GM12874 (cell line): ENCODE results near the gene FIBIN.

Experiments
- TF ChIP-seq, protein P1 (sequence below): IDR thresholded peaks from 2 replicates; pipeline ENCODE4 v1.5.1; 2011; ENCODE audit warnings: low read depth, mild to moderate bottlenecking, control low read depth, low read length, moderate library complexity; ENCODE audit not compliant: insufficient read depth

FIBIN gene

DNA sequence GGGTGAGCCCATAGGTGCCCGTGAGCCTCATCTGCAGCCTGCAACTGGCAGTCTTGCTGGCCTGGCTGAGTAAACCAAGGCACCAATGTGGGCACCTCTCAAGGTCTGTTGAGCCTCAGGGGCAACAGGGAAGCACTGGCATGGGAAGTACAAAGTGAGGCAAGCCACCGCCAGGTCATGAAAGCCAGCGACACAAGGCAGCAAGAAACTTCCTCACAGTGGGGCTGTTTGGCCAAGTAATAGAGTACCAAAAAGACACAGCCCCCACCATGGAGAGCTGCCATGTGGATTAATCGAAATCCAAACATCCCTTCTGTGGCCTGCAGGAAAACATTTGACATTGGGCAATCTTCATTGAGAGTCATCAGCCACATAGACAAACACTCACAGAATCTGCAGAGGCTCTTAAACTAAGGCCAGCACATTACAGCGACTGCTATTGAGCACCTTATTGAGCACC lies 43.6 kb upstream of the FIBIN start:
- TF ChIP-seq, protein P1, sequence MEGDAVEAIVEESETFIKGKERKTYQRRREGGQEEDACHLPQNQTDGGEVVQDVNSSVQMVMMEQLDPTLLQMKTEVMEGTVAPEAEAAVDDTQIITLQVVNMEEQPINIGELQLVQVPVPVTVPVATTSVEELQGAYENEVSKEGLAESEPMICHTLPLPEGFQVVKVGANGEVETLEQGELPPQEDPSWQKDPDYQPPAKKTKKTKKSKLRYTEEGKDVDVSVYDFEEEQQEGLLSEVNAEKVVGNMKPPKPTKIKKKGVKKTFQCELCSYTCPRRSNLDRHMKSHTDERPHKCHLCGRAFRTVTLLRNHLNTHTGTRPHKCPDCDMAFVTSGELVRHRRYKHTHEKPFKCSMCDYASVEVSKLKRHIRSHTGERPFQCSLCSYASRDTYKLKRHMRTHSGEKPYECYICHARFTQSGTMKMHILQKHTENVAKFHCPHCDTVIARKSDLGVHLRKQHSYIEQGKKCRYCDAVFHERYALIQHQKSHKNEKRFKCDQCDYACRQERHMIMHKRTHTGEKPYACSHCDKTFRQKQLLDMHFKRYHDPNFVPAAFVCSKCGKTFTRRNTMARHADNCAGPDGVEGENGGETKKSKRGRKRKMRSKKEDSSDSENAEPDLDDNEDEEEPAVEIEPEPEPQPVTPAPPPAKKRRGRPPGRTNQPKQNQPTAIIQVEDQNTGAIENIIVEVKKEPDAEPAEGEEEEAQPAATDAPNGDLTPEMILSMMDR: no peak

DNA sequence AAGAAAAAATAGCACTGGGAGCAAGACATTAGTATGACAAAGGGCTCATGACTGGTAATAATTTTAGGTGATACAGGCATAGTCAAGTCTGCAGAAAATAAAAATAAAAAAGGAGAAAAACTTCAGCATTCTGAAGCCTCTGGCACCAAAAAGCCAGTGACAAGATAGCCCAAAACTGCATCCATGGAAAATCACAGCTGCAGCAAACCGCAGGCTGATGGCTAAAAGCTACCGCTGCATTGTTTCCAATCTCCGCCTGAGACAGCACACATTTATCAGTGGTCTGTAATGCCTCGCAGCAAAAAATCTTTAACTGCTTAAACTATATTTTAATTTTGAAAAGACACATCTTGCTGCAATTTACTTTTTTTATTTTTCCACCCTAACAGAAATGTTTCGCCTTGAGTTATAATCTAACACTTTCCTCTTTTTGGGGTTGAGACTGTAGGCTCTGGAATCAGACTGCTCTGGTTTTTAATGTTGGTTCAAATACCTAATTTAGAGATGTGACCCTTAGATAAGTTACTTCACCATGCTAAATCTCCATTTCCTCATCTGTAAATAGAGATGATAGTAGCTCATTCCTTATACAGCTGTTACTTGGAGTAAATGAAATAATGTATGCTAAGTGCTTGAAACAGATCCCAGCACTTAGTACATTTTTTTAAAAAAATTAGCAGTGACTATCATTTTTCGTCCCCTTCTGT lies 42.0 kb upstream of the FIBIN start:
- TF ChIP-seq, protein P1: no peak

DNA sequence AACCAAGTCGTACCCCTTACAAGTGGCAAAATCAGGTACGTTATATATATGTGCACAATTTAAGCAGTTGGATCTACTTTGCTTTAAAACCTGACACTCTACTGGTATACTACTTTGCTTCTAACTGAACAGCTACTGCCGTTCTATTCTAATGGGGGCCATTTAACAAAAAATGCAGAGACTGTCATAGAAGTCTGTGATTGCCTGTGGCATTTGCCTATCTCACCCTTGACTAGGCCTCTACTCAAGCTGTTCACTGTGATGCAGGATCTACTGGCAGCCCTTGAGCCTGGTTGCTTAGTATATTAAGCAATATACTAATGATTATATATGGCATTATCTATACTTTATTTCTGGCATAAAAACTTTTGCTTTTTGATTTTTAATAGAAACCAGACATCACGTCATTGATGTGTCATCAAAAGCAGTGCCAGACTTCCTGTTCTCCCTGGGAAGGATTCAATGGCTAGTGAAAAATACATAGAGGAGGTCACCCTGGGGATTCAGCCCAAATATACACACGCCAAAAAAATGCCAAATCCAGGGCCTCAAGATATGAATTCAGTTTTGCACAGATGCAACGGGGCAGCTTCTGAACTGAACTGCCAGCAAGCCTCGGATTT lies 40.0 kb upstream of the FIBIN start:
- TF ChIP-seq, protein P1: no peak

DNA sequence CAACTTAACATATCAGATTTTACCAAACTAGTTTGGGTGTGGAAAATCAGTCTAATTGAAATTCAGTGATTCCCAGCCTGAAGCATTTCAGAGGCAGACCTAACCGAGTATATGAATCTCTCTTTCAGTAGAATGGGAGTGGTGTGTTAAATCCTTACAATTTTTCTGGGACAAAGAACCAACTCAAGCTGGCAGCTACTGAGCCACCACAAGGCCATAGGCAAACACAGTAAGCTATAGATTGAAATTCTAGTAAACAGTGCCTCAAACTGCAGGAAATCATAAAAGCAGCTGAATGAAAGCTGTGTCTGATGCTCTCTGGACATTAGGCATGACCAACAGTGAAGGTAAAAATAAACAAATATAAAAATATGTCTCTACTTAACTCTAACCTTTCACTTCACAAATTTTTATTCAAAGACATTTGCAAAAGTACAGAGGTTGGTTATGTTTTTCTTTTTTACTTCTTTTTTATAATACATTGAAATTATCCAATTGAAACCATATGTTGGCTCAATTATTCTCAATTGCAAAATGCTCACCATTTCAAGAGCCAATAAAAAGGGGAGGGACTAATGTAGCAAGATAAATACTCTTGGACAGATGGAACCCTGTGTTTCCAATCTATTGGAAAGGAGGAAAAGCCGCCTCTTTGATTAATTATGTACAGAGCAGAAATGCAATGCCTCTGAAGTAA lies 35.8 kb upstream of the FIBIN start:
- TF ChIP-seq, protein P1: no peak

DNA sequence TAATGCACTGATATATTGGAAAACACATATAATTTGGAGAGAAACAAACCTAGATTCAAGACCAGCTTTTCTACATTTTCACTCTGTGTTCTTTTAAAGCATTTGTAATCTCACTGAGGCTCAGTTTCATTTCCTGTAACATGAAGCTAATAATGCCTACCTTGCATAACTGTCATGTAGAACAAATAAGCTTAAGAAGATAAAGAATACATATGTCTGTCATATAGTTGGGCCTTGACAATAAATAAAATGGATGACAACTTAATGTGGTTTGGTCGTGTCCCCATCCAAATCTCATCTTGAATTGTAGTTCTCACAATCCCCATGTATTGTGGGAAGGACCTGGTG lies 35.2 kb upstream of the FIBIN start:
- TF ChIP-seq, protein P1: no peak

DNA sequence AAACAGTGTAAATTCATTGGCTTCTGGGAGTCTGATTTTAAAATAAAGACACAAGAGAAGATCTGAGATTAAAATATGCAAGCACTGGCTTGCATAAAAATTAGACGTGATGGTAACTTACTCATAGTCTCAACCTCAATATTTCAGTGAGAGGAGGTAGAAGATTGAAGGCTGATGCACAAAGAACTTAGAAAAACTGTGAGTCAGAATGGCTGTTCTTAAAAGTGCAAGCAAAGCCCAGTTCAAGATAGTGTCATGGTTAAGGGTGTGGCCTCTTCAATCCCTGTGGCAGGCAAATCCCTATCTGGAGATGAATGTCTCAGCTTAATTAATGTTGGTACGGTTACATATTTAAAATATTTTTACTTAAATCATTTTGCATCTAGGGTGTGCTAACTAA lies 33.6 kb upstream of the FIBIN start:
- TF ChIP-seq, protein P1: no peak

DNA sequence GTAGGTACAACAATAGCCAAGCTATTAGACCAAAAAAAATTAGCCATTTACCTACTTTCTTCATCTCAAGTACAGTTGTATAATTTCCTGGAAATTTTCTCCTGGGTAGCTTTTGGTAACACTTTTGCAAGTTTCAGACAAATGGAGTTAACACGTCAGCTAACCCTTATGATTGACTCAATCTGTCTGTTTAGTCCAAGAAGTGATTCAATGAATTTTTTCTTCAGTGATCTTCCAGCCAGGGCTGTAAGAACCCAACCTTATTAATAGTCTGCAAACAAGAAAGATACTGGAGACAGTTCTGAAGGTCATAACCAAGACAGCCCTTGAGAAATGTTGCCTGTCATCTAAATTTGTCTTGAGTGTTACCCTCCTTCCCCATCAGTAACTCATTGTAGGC lies 30.1 kb upstream of the FIBIN start:
- TF ChIP-seq, protein P1: no peak
